PC-9 (cell line): ENCODE data around the gene LGSN.

Source experiments
- CTCF ChIP-seq: fragments of 200-600 bp; sonication (generic); conservative IDR thresholded peaks from 2 replicates; pipeline ENCODE4 v1.6.1; 2017; ENCODE audit warnings: mixed run types, antibody characterized with exemption, mild to moderate bottlenecking, moderate library complexity
- EZH2 ChIP-seq: fragments of 200-600 bp; sonication (generic); IDR thresholded peaks from 2 replicates; pipeline ENCODE4 v1.8.0; 2017; ENCODE audit warnings: antibody characterized with exemption, low read depth

GRCh38 chr6:63267046-63267445 lies 52.7 kb downstream of the LGSN start:
- TF ChIP-seq CTCF = no peak
- TF ChIP-seq EZH2 = no peak
